ENCODE results near the gene TPRN.
A peak's percentile ranks its signal among the peaks of the same experiment; 100 is the strongest.

Gene TPRN

GRCh38 chr9:137194388-137194787 is 6.2 kb downstream of the TPRN start:
- in situ Hi-C loops (cut with HindIII; ENCODE audit: low pct_ligation_motif_present, low pct_unique_long_range_greater_than_20kb, low sequenced_read_pairs): no loop called here
- DNase-seq: no peak

GRCh38 chr9:137193771-137194170 is 6.8 kb downstream of the TPRN start:
- in situ Hi-C loops (cut with HindIII; ENCODE audit: low pct_ligation_motif_present, low pct_unique_long_range_greater_than_20kb, low sequenced_read_pairs): no loop called here
- DNase-seq: no peak

GRCh38 chr9:137192859-137193258 is 7.7 kb downstream of the TPRN start:
- in situ Hi-C loops (cut with HindIII; ENCODE audit: low pct_ligation_motif_present, low pct_unique_long_range_greater_than_20kb, low sequenced_read_pairs): no loop called here
- no peak for DNase-seq

- in situ Hi-C loops (cut with HindIII; ENCODE audit: low pct_ligation_motif_present, low pct_unique_long_range_greater_than_20kb, low sequenced_read_pairs): no loop called here
- DNase-seq: no peak
Observed at GRCh38 chr9:137192448-137192780, 8.1 kb downstream of the TPRN start.

- in situ Hi-C loops (cut with HindIII; ENCODE audit: low pct_ligation_motif_present, low pct_unique_long_range_greater_than_20kb, low sequenced_read_pairs): no loop called here
- no peak for DNase-seq
Observed at GRCh38 chr9:137191691-137192447, 8.7 kb downstream of the TPRN start.

- in situ Hi-C loops (cut with HindIII; ENCODE audit: low pct_ligation_motif_present, low pct_unique_long_range_greater_than_20kb, low sequenced_read_pairs): no loop called here
- DNase-seq: no peak
Observed at GRCh38 chr9:137191245-137191644, 9.3 kb downstream of the TPRN start.

GRCh38 chr9:137190315-137190856 is 10.2 kb downstream of the TPRN start:
- in situ Hi-C loops (cut with HindIII; ENCODE audit: low pct_ligation_motif_present, low pct_unique_long_range_greater_than_20kb, low sequenced_read_pairs): no loop called here
- no peak for DNase-seq

GRCh38 chr9:137189297-137190295 is 10.9 kb downstream of the TPRN start:
- DNase-seq: no peak
- in situ Hi-C loops (cut with HindIII; ENCODE audit: low pct_ligation_motif_present, low pct_unique_long_range_greater_than_20kb, low sequenced_read_pairs): no loop called here

- peak; percentile 91 for DNase-seq
- in situ Hi-C loops (cut with HindIII; ENCODE audit: low pct_ligation_motif_present, low pct_unique_long_range_greater_than_20kb, low sequenced_read_pairs): no loop called here
Observed at GRCh38 chr9:137188490-137189296, 11.8 kb downstream of the TPRN start, which contains the start of the genes ANAPC2 and SSNA1. TSS of gene ANAPC2 (minus strand) at chr9:137188560. CDS start at chr9:137188532, 28 bp downstream. TSS of gene SSNA1 (plus strand) at chr9:137188676. CDS start at chr9:137188727, 51 bp downstream.

GRCh38 chr9:137188086-137188489 is 12.5 kb downstream of the TPRN start:
- in situ Hi-C loops (cut with HindIII; ENCODE audit: low pct_ligation_motif_present, low pct_unique_long_range_greater_than_20kb, low sequenced_read_pairs): no loop called here
- no peak for DNase-seq

- in situ Hi-C loops (cut with HindIII; ENCODE audit: low pct_ligation_motif_present, low pct_unique_long_range_greater_than_20kb, low sequenced_read_pairs): no loop called here
- DNase-seq: no peak
Observed at GRCh38 chr9:137187386-137187785, 13.2 kb downstream of the TPRN start.

- no peak for DNase-seq
Observed at GRCh38 chr9:137186385-137186784, 14.2 kb downstream of the TPRN start.

GRCh38 chr9:137185921-137186320 is 14.6 kb downstream of the TPRN start:
- in situ Hi-C loops (cut with HindIII; ENCODE audit: low pct_ligation_motif_present, low pct_unique_long_range_greater_than_20kb, low sequenced_read_pairs): no loop called here
- DNase-seq: no peak

More at GRCh38 chr9:137186385-137186784, 14.2 kb downstream of the TPRN start:
- in situ Hi-C loops (cut with HindIII; ENCODE audit: low pct_ligation_motif_present, low pct_unique_long_range_greater_than_20kb, low sequenced_read_pairs): no loop called here

GRCh38 chr9:137184881-137185660 is 15.5 kb downstream of the TPRN start:
- in situ Hi-C loops (cut with HindIII; ENCODE audit: low pct_ligation_motif_present, low pct_unique_long_range_greater_than_20kb, low sequenced_read_pairs): no loop called here
- no peak for DNase-seq

- DNase-seq: no peak
- in situ Hi-C loops (cut with HindIII; ENCODE audit: low pct_ligation_motif_present, low pct_unique_long_range_greater_than_20kb, low sequenced_read_pairs): no loop called here
Observed at GRCh38 chr9:137183980-137184595, 16.5 kb downstream of the TPRN start.

GRCh38 chr9:137182836-137183235 is 17.7 kb downstream of the TPRN start:
- no peak for DNase-seq
- in situ Hi-C loops (cut with HindIII; ENCODE audit: low pct_ligation_motif_present, low pct_unique_long_range_greater_than_20kb, low sequenced_read_pairs): no loop called here

- DNase-seq: no peak
- in situ Hi-C loops (cut with HindIII; ENCODE audit: low pct_ligation_motif_present, low pct_unique_long_range_greater_than_20kb, low sequenced_read_pairs): no loop called here
Observed at GRCh38 chr9:137181680-137182079, 18.9 kb downstream of the TPRN start.
